H9 (cell line): ENCODE measurements around the gene NEURL1B. TPM values are rescaled to one million over a fixed set of nuclear protein-coding genes. Genes with fewer than 3 reads are reported as not detected.

Experiments
- DNase-seq: peaks from one replicate; pipeline ENCODE4 v3.0.0-alpha.2; 2017
- H2AFZ ChIP-seq: one replicate; pipeline ENCODE4 v1.6.1; 2013; ENCODE audit warnings: mild to moderate bottlenecking, low read length, control low read depth, moderate library complexity
- H2AK5ac ChIP-seq: 2 replicates; pipeline ENCODE4 v1.6.1; 2013; ENCODE audit warnings: low read length, control low read depth, mixed read lengths; ENCODE audit not compliant: insufficient read length
- H2BK120ac ChIP-seq: one replicate; pipeline ENCODE4 v1.6.1; 2013; ENCODE audit warnings: low read depth, mild to moderate bottlenecking, low read length, control low read depth, inconsistent platforms; ENCODE audit not compliant: poor library complexity, severe bottlenecking
- H2BK12ac ChIP-seq: 2 replicates; pipeline ENCODE4 v1.6.1; 2013; ENCODE audit warnings: low read length, control low read depth, mixed read lengths, low read depth; ENCODE audit not compliant: insufficient read length
- H2BK15ac ChIP-seq: 2 replicates; pipeline ENCODE4 v1.6.1; 2013; ENCODE audit warnings: low read depth, low read length, control low read depth
- H2BK20ac ChIP-seq: one replicate; pipeline ENCODE4 v1.6.1; 2013; ENCODE audit warnings: low read depth, mild to moderate bottlenecking, low read length, control low read depth, inconsistent platforms; ENCODE audit not compliant: poor library complexity, severe bottlenecking
- H2BK5ac ChIP-seq: 2 replicates; pipeline ENCODE4 v1.6.1; 2013; ENCODE audit warnings: low read length, control low read depth, mixed read lengths; ENCODE audit not compliant: insufficient read length
- H3K14ac ChIP-seq: 2 replicates; pipeline ENCODE4 v1.6.1; 2013; ENCODE audit warnings: low read length, control low read depth; ENCODE audit not compliant: insufficient read depth
- H3K18ac ChIP-seq: 2 replicates; pipeline ENCODE4 v1.6.1; 2013; ENCODE audit warnings: low read depth, mild to moderate bottlenecking, mixed read lengths, low read length, control low read depth; ENCODE audit not compliant: insufficient read length
- H3K23ac ChIP-seq: 2 replicates; pipeline ENCODE4 v1.6.1; 2013; ENCODE audit warnings: low read length, control low read depth, mixed read lengths, low read depth; ENCODE audit not compliant: insufficient read length
- H3K23me2 ChIP-seq: 2 replicates; pipeline ENCODE4 v1.6.1; 2013; ENCODE audit warnings: low read depth, mild to moderate bottlenecking, mixed read lengths, low read length, control low read depth; ENCODE audit not compliant: insufficient read length, poor library complexity, severe bottlenecking
- H3K27ac ChIP-seq: 2 replicates; pipeline ENCODE4 v1.5.1; 2013; ENCODE audit warnings: low read length, control low read depth, mixed read lengths, low read depth; ENCODE audit not compliant: insufficient read length
- H3K27me3 ChIP-seq: 2 replicates; pipeline ENCODE4 v1.6.1; 2013; ENCODE audit warnings: low read length, control low read depth, inconsistent platforms; ENCODE audit not compliant: insufficient read depth
- H3K4ac ChIP-seq: 2 replicates; pipeline ENCODE4 v1.6.1; 2013; ENCODE audit warnings: low read depth, mild to moderate bottlenecking, control low read depth, inconsistent platforms, low read length, moderate library complexity
- H3K4me1 ChIP-seq: 2 replicates; pipeline ENCODE4 v1.6.1; 2013; ENCODE audit warnings: low read length, control low read depth, inconsistent platforms; ENCODE audit not compliant: insufficient read depth
- H3K4me2 ChIP-seq: 2 replicates; pipeline ENCODE4 v1.6.1; 2013; ENCODE audit warnings: low read length, control low read depth, mixed read lengths; ENCODE audit not compliant: insufficient read length, insufficient read depth
- H3K56ac ChIP-seq: 2 replicates; pipeline ENCODE4 v1.6.1; 2013; ENCODE audit warnings: low read depth, mild to moderate bottlenecking, mixed read lengths, low read length, control low read depth; ENCODE audit not compliant: insufficient read length
- H3K79me1 ChIP-seq: 2 replicates; pipeline ENCODE4 v1.6.1; 2013; ENCODE audit warnings: low read depth, mild to moderate bottlenecking, moderate library complexity, low read length, control low read depth, inconsistent platforms; ENCODE audit not compliant: insufficient read depth, poor library complexity, severe bottlenecking
- H3K79me2 ChIP-seq: 2 replicates; pipeline ENCODE4 v1.6.1; 2013; ENCODE audit warnings: low read length, control low read depth, inconsistent platforms; ENCODE audit not compliant: insufficient read depth
- H3K9ac ChIP-seq: 2 replicates; pipeline ENCODE4 v1.6.1; 2013; ENCODE audit warnings: low read length, control low read depth, mixed read lengths; ENCODE audit not compliant: insufficient read length; ENCODE audit errors: extremely low read depth
- H3K9me3 ChIP-seq: one replicate; pipeline ENCODE4 v1.6.1; 2013; ENCODE audit warnings: low read depth, low read length, inconsistent platforms; ENCODE audit not compliant: control insufficient read depth
- H3T11ph ChIP-seq: one replicate; pipeline ENCODE4 v1.6.1; 2013; ENCODE audit warnings: mild to moderate bottlenecking, low read length, control low read depth, inconsistent platforms
- H4K20me1 ChIP-seq: one replicate; pipeline ENCODE4 v1.6.1; 2013; ENCODE audit not compliant: control insufficient read depth, insufficient read length, insufficient read depth
- H4K5ac ChIP-seq: 2 replicates; pipeline ENCODE4 v1.6.1; 2013; ENCODE audit warnings: low read depth, mild to moderate bottlenecking, mixed read lengths, low read length, control low read depth; ENCODE audit not compliant: insufficient read length
- H4K8ac ChIP-seq: replicated peaks from 2 replicates; pipeline ENCODE4 v1.6.1; 2013; ENCODE audit warnings: low read length, control low read depth, mixed read lengths, low read depth; ENCODE audit not compliant: insufficient read length
- H4K91ac ChIP-seq: 2 replicates; pipeline ENCODE4 v1.6.1; 2013; ENCODE audit warnings: low read depth, mild to moderate bottlenecking, moderate library complexity, mixed read lengths, low read length, control low read depth; ENCODE audit not compliant: insufficient read length
- H3K27ac Mint-ChIP-seq, 3 experiments: 2 replicates in 2 of 3; 3 replicates in 1 of 3; pipeline ENCODE4 v1.8.0; 2020 to 2021; ENCODE audit warnings: mixed read lengths in 3 of 3, mild to moderate bottlenecking in 1 of 3, moderate library complexity in 1 of 3
- H3K27me3 Mint-ChIP-seq: 2 replicates; pipeline ENCODE4 v1.8.0; 2021; ENCODE audit warnings: low read depth, mild to moderate bottlenecking, moderate library complexity, mixed read lengths
- H3K36me3 Mint-ChIP-seq, 3 experiments: 2 replicates in 2 of 3; 3 replicates in 1 of 3; pipeline ENCODE4 v1.8.0; 2020 to 2021; ENCODE audit warnings: low read depth in 3 of 3, mixed read lengths in 3 of 3; ENCODE audit not compliant: insufficient read depth in 1 of 3
- H3K4me1 Mint-ChIP-seq, 2 experiments: 2 replicates each; pipeline ENCODE4 v1.8.0; 2020; ENCODE audit warnings: mixed read lengths in 2 of 2
- H3K4me3 Mint-ChIP-seq, 2 experiments: 2 replicates in 1 of 2; 3 replicates in 1 of 2; pipeline ENCODE4 v1.8.0; 2020 to 2021; ENCODE audit warnings: mild to moderate bottlenecking in 2 of 2, mixed read lengths in 2 of 2, moderate library complexity in 1 of 2
- H3K9me3 Mint-ChIP-seq, 2 experiments: 2 replicates in 1 of 2; 3 replicates in 1 of 2; pipeline ENCODE4 v1.8.0; 2020; ENCODE audit warnings: mild to moderate bottlenecking in 2 of 2, mixed read lengths in 2 of 2, moderate library complexity in 1 of 2
- CTCF ChIP-seq: fragments of 200-600 bp; sonication (generic); conservative IDR thresholded peaks from 3 replicates; pipeline ENCODE4 v1.8.0; 2021; ENCODE audit warnings: antibody characterized with exemption, mild to moderate bottlenecking
- WGBS: extraction: QIAGEN DNeasy Blood & Tissue Kit; methylation state at CpG from one replicate; pipeline ENCODE4 v1.1.7; 2013; ENCODE audit warnings: missing lambda C conversion rate, low lambda C conversion rate, mixed read lengths; ENCODE audit not compliant: insufficient read length; ENCODE audit errors: extremely low coverage; 5-methylcytosine and 5-hydroxymethylcytosine counted together
- total RNA-seq: library from RNA; stranded (reverse); gene quantifications from 2 replicates; pipeline ENCODE4 v1.2.1, GENCODE V29; 2021

Gene NEURL1B
- total RNA-seq, 1 experiment from 2014 or later = 3.6 TPM

GRCh38 chr5:172644711-172645110 is 3.6 kb downstream of the NEURL1B start:
- no peaks in the 10 kb centered on the region for H4K20me1 ChIP-seq
- H3K27ac ChIP-seq = no peak overlapping the region
- Mint-ChIP-seq H3K27ac (no peak overlapping the region; a peak in 1 of 7 replicates), H3K36me3 (peaks cover 5 to 6% (median 5%) of the 10 kb centered on the region in 3 experiments; a peak in 6 of 7 replicates), H3K27me3 (peaks cover 42% of the 10 kb centered on the region), H3K4me3 (no peak overlapping the region), H3K9me3 (no peaks in the 10 kb centered on the region), H3K4me1 (peaks cover 60% of the 10 kb centered on the region in 2 experiments)
- no peak overlapping the region for H4K91ac ChIP-seq
- H3K56ac ChIP-seq = no peak overlapping the region
- H3K4me2 ChIP-seq = no peak overlapping the region
- no peak overlapping the region for H2BK15ac ChIP-seq
- no peak overlapping the region for H3K18ac ChIP-seq
- no peak overlapping the region for H2AK5ac ChIP-seq
- no peak overlapping the region for H4K8ac ChIP-seq
- no peak overlapping the region for H2BK12ac ChIP-seq
- no peak overlapping the region for H2AFZ ChIP-seq
- H3K9ac ChIP-seq = no peak overlapping the region
- H3K14ac ChIP-seq = no peak overlapping the region
- H2BK20ac ChIP-seq = no peak overlapping the region
- TF ChIP-seq CTCF = no peak
- H3K4me1 ChIP-seq = peaks cover 7% of the 10 kb centered on the region; the same call in 1 of the 2 replicates
- H3K9me3 ChIP-seq = no peaks in the 10 kb centered on the region
- no peak overlapping the region for H4K5ac ChIP-seq
- no peak overlapping the region for H2BK5ac ChIP-seq
- H3K23me2 ChIP-seq = peaks cover 10% of the 10 kb centered on the region
- WGBS = no CpG with 5 or more reads among the region's 8 CpGs
- H3K79me2 ChIP-seq = no peaks in the 10 kb centered on the region
- H3K79me1 ChIP-seq = no peaks in the 10 kb centered on the region
- no peak for DNase-seq
- no peak overlapping the region for H3K4ac ChIP-seq
- no peak overlapping the region for H2BK120ac ChIP-seq
- no peak overlapping the region for H3T11ph ChIP-seq
- H3K27me3 ChIP-seq = peaks cover 2% of the 10 kb centered on the region; the same call in 1 of the 2 replicates
- no peak overlapping the region for H3K23ac ChIP-seq
